GM19099 (cell line): Measurements from ENCODE around the gene GOLGB1.

Source experiments
- POLR2A ChIP-seq: IDR thresholded peaks from 3 replicates; pipeline ENCODE4 v1.6.1; 2011; ENCODE audit warnings: low read depth; ENCODE audit not compliant: insufficient read length; ENCODE audit errors: extremely low read depth

GOLGB1 gene

GRCh38 chr3:121707531-121708273, 41.8 kb downstream of the GOLGB1 start:
- TF ChIP-seq POLR2A = no peak

- no peak for TF ChIP-seq POLR2A
These were observed 44.0 kb downstream of the GOLGB1 start for GRCh38 chr3:121705541-121705940.

GRCh38 chr3:121703973-121704372, 45.6 kb downstream of the GOLGB1 start:
- no peak for TF ChIP-seq POLR2A

- TF ChIP-seq POLR2A = no peak
These were observed 50.6 kb downstream of the GOLGB1 start for GRCh38 chr3:121698901-121699300.

GRCh38 chr3:121698476-121698875, 51.1 kb downstream of the GOLGB1 start:
- no peak for TF ChIP-seq POLR2A

GRCh38 chr3:121696186-121696585, 53.4 kb downstream of the GOLGB1 start:
- TF ChIP-seq POLR2A = no peak

- no peak for TF ChIP-seq POLR2A
These were observed 57.4 kb downstream of the GOLGB1 start for GRCh38 chr3:121692010-121692699.

GRCh38 chr3:121690777-121691405, 58.6 kb downstream of the GOLGB1 start:
- TF ChIP-seq POLR2A = no peak

- TF ChIP-seq POLR2A = no peak
These were observed 67.7 kb downstream of the GOLGB1 start for GRCh38 chr3:121681792-121682191.

GRCh38 chr3:121677141-121677540, 72.4 kb downstream of the GOLGB1 start:
- TF ChIP-seq POLR2A = no peak

GRCh38 chr3:121670676-121671075, 78.9 kb downstream of the GOLGB1 start:
- no peak for TF ChIP-seq POLR2A

- TF ChIP-seq POLR2A = no peak
These were observed 82.2 kb downstream of the GOLGB1 start for GRCh38 chr3:121667333-121667732.

- no peak for TF ChIP-seq POLR2A
These were observed 84.1 kb downstream of the GOLGB1 start for GRCh38 chr3:121665488-121665887.

GRCh38 chr3:121663171-121663847, 86.2 kb downstream of the GOLGB1 start:
- TF ChIP-seq POLR2A = no peak

GRCh38 chr3:121662742-121663141, 86.8 kb downstream of the GOLGB1 start:
- TF ChIP-seq POLR2A = no peak
